Ishikawa (cell line): ENCODE results near the gene DIS3L2.
"Not testable (repeated sequence)": the region's sequence is repeated elsewhere in the genome, so short reads cannot be mapped to it uniquely, and the experiment has no call there.

Experiments
- CEBPB ChIP-seq: IDR thresholded peaks from 2 replicates; pipeline ENCODE4 v1.6.1; 2012
- CREB1 ChIP-seq: IDR thresholded peaks from 2 replicates; pipeline ENCODE4 v1.6.1; 2012; ENCODE audit warnings: low read depth
- EGR1 ChIP-seq: IDR thresholded peaks from 2 replicates; pipeline ENCODE4 v1.6.1; 2012
- EP300 ChIP-seq: IDR thresholded peaks from 2 replicates; pipeline ENCODE4 v1.6.1; 2012; ENCODE audit warnings: borderline replicate concordance
- FOXM1 ChIP-seq: IDR thresholded peaks from 2 replicates; pipeline ENCODE4 v1.6.1; 2012; ENCODE audit warnings: low read depth, borderline replicate concordance
- NFIC ChIP-seq: IDR thresholded peaks from 2 replicates; pipeline ENCODE4 v1.6.1; 2012
- RAD21 ChIP-seq: IDR thresholded peaks from 2 replicates; pipeline ENCODE4 v1.6.1; 2012; ENCODE audit warnings: low read depth
- TAF1 ChIP-seq: IDR thresholded peaks from 2 replicates; pipeline ENCODE4 v1.6.1; 2012; ENCODE audit warnings: low read depth, mild to moderate bottlenecking
- TCF12 ChIP-seq: IDR thresholded peaks from 2 replicates; pipeline ENCODE4 v1.6.1; 2012; ENCODE audit warnings: low read depth
- TEAD4 ChIP-seq: IDR thresholded peaks from 2 replicates; pipeline ENCODE4 v1.6.1; 2012
- YY1 ChIP-seq: IDR thresholded peaks from 2 replicates; pipeline ENCODE4 v1.6.1; 2012; ENCODE audit warnings: low read depth
- ZBTB7A ChIP-seq: IDR thresholded peaks from 2 replicates; pipeline ENCODE4 v1.6.1; 2012; ENCODE audit warnings: low read depth
- TF ChIP-seq, protein P1 (sequence below): IDR thresholded peaks from 2 replicates; pipeline ENCODE4 v1.6.1; 2012; ENCODE audit warnings: low read depth, mild to moderate bottlenecking
- TF ChIP-seq, protein P2 (sequence below): IDR thresholded peaks from 2 replicates; pipeline ENCODE4 v1.6.1; 2012
- TF ChIP-seq, protein P3 (sequence below): IDR thresholded peaks from 2 replicates; pipeline ENCODE4 v1.6.1; 2012

DIS3L2 gene

DNA sequence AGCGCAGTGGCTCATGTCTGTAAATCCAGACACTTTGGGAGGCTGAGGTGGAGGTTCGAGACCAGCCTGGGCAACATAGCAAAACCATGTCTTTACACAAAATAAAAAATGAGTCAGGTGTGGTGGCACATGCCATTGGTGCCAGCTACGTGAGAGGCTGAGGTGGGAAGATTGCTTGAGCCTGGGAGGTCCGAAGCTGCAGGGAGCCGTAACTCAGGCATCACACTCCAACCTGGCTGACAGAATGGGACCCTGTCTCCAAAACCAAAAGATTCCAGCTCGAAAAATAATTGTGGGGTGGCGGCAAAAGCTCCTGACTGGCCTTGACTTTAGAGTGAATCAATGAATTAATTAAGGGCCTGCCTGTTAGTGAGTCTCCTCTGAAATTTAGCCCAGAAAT lies 415.8 kb downstream of the DIS3L2 start:
- TF ChIP-seq FOXM1 (no peak), EGR1 (no peak), EP300 (no peak), NFIC (no peak), TEAD4 (no peak), YY1 (no peak), RAD21 (no peak), CREB1 (no peak), ZBTB7A (no peak), TCF12 (no peak)

DNA sequence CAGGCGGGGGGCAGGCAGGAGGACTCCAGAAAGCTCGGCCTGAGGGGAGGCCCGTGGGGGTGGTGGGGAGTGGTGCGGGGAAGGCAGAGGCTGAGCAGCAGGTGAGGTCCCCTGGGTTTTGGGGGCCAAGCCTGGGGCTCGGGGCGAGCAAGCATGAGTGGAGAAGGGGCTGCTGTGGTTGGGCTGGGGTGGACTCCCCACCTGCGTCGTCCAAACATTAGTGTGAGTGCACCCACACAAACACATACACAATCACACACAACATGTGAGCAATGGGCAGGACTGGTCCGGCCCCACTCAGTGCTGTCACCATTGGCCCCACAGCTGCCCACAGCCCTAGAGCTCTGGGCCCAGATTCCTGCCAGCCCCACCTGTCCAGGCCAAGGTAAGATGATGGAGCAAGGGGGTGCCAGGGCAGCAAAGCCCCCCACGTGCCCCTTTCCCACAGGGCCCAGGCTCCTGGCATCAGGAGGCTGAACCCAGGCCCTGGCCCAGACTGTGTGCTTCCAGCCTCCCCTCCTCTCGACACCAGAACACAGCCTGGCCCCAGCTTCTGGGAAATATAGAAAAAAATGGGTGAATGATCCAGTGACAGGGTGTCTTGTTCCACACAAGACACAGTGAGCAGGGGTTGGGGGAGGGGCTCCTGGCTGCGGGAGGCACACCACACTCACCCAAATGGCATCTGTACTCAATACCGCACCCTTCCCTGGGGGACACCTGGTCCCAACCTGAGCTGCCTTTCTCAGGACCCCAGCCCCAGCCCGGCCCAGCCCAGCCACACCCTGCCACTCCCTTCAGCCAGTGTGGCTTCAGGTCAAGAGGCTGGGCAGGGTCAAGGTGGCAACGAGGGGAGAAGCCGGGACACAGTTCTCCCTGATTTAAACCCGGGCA lies 416.6 kb downstream of the DIS3L2 start:
- TF ChIP-seq RAD21, result no peak
- no peak for TF ChIP-seq FOXM1
- TF ChIP-seq TAF1, result no peak
- TF ChIP-seq YY1, result no peak
- TF ChIP-seq TEAD4, result no peak
- no peak for TF ChIP-seq EGR1
- no peak for TF ChIP-seq CREB1
- TF ChIP-seq, protein P1, sequence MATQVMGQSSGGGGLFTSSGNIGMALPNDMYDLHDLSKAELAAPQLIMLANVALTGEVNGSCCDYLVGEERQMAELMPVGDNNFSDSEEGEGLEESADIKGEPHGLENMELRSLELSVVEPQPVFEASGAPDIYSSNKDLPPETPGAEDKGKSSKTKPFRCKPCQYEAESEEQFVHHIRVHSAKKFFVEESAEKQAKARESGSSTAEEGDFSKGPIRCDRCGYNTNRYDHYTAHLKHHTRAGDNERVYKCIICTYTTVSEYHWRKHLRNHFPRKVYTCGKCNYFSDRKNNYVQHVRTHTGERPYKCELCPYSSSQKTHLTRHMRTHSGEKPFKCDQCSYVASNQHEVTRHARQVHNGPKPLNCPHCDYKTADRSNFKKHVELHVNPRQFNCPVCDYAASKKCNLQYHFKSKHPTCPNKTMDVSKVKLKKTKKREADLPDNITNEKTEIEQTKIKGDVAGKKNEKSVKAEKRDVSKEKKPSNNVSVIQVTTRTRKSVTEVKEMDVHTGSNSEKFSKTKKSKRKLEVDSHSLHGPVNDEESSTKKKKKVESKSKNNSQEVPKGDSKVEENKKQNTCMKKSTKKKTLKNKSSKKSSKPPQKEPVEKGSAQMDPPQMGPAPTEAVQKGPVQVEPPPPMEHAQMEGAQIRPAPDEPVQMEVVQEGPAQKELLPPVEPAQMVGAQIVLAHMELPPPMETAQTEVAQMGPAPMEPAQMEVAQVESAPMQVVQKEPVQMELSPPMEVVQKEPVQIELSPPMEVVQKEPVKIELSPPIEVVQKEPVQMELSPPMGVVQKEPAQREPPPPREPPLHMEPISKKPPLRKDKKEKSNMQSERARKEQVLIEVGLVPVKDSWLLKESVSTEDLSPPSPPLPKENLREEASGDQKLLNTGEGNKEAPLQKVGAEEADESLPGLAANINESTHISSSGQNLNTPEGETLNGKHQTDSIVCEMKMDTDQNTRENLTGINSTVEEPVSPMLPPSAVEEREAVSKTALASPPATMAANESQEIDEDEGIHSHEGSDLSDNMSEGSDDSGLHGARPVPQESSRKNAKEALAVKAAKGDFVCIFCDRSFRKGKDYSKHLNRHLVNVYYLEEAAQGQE, result no peak
- TF ChIP-seq TCF12, result no peak
- TF ChIP-seq, protein P2, sequence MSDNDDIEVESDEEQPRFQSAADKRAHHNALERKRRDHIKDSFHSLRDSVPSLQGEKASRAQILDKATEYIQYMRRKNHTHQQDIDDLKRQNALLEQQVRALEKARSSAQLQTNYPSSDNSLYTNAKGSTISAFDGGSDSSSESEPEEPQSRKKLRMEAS, result no peak
- TF ChIP-seq ZBTB7A, result no peak
- TF ChIP-seq CEBPB, result no peak
- no peak for TF ChIP-seq NFIC
- TF ChIP-seq, protein P3, sequence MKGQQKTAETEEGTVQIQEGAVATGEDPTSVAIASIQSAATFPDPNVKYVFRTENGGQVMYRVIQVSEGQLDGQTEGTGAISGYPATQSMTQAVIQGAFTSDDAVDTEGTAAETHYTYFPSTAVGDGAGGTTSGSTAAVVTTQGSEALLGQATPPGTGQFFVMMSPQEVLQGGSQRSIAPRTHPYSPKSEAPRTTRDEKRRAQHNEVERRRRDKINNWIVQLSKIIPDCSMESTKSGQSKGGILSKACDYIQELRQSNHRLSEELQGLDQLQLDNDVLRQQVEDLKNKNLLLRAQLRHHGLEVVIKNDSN, result no peak
- TF ChIP-seq EP300, result no peak

DNA sequence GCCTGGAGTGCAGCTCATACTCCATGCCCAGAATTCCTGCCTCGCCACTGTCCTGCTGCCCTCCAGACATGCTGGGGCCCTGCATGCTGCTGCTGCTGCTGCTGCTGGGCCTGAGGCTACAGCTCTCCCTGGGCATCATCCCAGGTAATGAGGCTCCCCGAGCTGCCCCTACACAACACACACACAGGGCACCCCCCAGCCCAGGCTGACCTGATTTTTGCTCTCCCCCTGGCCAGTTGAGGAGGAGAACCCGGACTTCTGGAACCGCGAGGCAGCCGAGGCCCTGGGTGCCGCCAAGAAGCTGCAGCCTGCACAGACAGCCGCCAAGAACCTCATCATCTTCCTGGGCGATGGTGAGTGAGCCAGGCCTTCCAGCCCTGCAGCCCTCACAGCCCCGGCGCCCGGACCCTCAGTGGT lies 417.2 kb downstream of the DIS3L2 start, which contains the start of gene ALPP:
TSS of gene ALPP (plus strand) at position 17 of the 417 bp plus-strand sequence. CDS start at position 69, 52 bp downstream.
- TF ChIP-seq, protein P3, result not testable (repeated sequence)
- not testable (repeated sequence) for TF ChIP-seq EP300
- TF ChIP-seq, protein P2, result not testable (repeated sequence)

DNA sequence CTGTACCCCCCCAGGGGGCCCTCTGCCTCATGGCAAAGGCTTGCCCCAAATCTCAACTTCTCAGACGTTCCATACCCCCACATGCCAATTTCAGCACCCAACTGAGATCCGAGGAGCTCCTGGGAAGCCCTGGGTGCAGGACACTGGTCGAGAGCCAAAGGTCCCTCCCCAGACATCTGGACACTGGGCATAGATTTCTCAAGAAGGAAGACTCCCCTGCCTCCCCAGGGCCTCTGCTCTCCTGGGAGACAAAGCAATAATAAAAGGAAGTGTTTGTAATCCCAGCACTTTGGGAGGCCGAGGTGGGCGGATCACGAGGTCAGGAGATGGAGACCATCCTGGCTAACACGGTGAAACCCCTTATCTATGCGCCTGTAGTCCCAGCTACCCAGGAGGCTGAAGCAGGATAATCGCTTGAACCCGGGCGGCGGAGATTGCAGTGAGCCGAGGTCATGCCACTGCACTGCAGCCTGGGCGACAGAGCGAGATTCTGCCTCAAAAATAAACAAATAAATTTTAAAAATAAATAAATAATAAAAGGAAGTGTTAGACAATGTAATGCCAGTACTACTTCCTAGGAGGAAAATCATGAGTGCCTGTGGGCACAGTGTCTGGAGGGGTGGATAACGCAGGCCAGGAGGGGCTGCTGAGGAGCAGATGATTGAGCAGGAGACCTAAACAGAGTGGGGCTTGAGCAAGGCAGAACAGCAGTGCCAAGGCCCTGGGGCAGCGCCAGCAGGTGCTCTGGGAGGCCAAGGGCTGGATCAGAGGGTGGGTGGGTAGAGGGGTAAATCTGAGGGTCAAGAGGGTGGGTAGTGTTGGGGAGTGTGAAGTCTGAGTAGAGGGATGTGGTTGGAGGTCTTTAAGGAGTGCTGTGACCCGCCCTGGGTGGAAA lies 421.1 kb downstream of the DIS3L2 start:
- TF ChIP-seq EP300 (no peak), TAF1 (no peak), EGR1 (no peak), RAD21 (no peak), FOXM1 (no peak), NFIC (no peak), TCF12 (no peak), YY1 (no peak), CREB1 (no peak)
- TF ChIP-seq, protein P1, result no peak
- TF ChIP-seq, protein P2, result no peak
- TF ChIP-seq, protein P3, result no peak
